Measurements from ENCODE around the gene SIK2. TPM values are rescaled to one million over a fixed set of nuclear protein-coding genes. Genes with fewer than 3 reads are reported as not detected.
"Not testable (repeated sequence)": the region's sequence is repeated elsewhere in the genome, so short reads cannot be mapped to it uniquely, and the experiment has no call there.

The SIK2 gene
- total RNA-seq, 1 experiment from 2014 or later: 9.0 TPM

GRCh38 chr11:111654601-111655000 is 52.4 kb downstream of the SIK2 start:
- Histone ChIP-seq H3K79me2 (ENCODE audit: low read length) (no peaks in the 10 kb centered on the region), H3K4me1 (ENCODE audit: insufficient read depth, low read length) (peaks cover 14% of the 10 kb centered on the region), H2AFZ (ENCODE audit: low read length) (no peak overlapping the region), H3K9ac (ENCODE audit: low read length) (no peak overlapping the region), H3K27me3 (ENCODE audit: low read length) (no peaks in the 10 kb centered on the region), H3K4me3 (ENCODE audit: low read length) (no peak overlapping the region), H3K9me2 (replicated peaks; ENCODE audit: low read length) (no peaks in the 10 kb centered on the region), H3K36me3 (ENCODE audit: low read depth, low read length) (no peaks in the 10 kb centered on the region), H3K27ac (ENCODE audit: low read length) (no peak overlapping the region), H3K9me3 (ENCODE audit: low read length) (no peaks in the 10 kb centered on the region), H3F3A (ENCODE audit: low read length, unreplicated experiment) (no peaks in the 10 kb centered on the region), H3K4me2 (ENCODE audit: low read length) (no peak overlapping the region), H4K20me1 (ENCODE audit: low read length) (no peaks in the 10 kb centered on the region)
- CTCF ChIA-PET: no interaction called here
- ATAC-seq (no peak), DNase-seq (no peak)
- BruUV-seq (replicated peaks): no TSS peak
- intact Hi-C loops (cut with micrococcal nuclease): no loop called here
- no peak for TF ChIP-seq EZH2phosphoT487 (IDR thresholded peaks at IDR 0.05; ENCODE audit: borderline replicate concordance, low read length)
- TF ChIP-seq CTCF (conservative IDR thresholded peaks at IDR 0.05; ENCODE audit: low read depth, low read length): no peak
- POLR2A ChIA-PET (ENCODE audit: unreplicated experiment): no interaction called here

- ChIA-PET CTCF (no interaction called here), POLR2A (ENCODE audit: unreplicated experiment) (no interaction called here)
- H3F3A ChIP-seq (ENCODE audit: low read length, unreplicated experiment): no peaks in the 10 kb centered on the region
- no peak overlapping the region for H3K4me2 ChIP-seq (ENCODE audit: low read length)
- ATAC-seq (no peak), DNase-seq (no peak)
- intact Hi-C loops (cut with micrococcal nuclease): no loop called here
- no peak for TF ChIP-seq CTCF (conservative IDR thresholded peaks at IDR 0.05; ENCODE audit: low read depth, low read length)
- no peak for TF ChIP-seq EZH2 (IDR thresholded peaks at IDR 0.05; ENCODE audit: low read length, unreplicated experiment)
- TF ChIP-seq EZH2phosphoT487 (IDR thresholded peaks at IDR 0.05; ENCODE audit: borderline replicate concordance, low read length): no peak
- H3K4me1 ChIP-seq (ENCODE audit: insufficient read depth, low read length): peaks cover 9% of the 10 kb centered on the region
- no peak overlapping the region for H3K9ac ChIP-seq (ENCODE audit: low read length)
- no peaks in the 10 kb centered on the region for H3K79me2 ChIP-seq (ENCODE audit: low read length)
- no TSS peak for BruUV-seq (replicated peaks)
- no peaks in the 10 kb centered on the region for H3K9me3 ChIP-seq (ENCODE audit: low read length)
- no peaks in the 10 kb centered on the region for H4K20me1 ChIP-seq (ENCODE audit: low read length)
- no peak overlapping the region for H2AFZ ChIP-seq (ENCODE audit: low read length)
- no peaks in the 10 kb centered on the region for H3K9me2 ChIP-seq (replicated peaks; ENCODE audit: low read length)
- no peak overlapping the region for H3K27ac ChIP-seq (ENCODE audit: low read length)
- H3K27me3 ChIP-seq (ENCODE audit: low read length): no peaks in the 10 kb centered on the region
- H3K36me3 ChIP-seq (ENCODE audit: low read depth, low read length): no peaks in the 10 kb centered on the region; the same call in 1 of the 2 replicates
- no peak overlapping the region for H3K4me3 ChIP-seq (ENCODE audit: low read length)
Measured at GRCh38 chr11:111655924-111656323, 53.7 kb downstream of the SIK2 start.

- H3K9me2 ChIP-seq (replicated peaks; ENCODE audit: low read length); H3K4me3 ChIP-seq (ENCODE audit: low read length); H3F3A ChIP-seq (ENCODE audit: low read length, unreplicated experiment); H2AFZ ChIP-seq (ENCODE audit: low read length); H4K20me1 ChIP-seq (ENCODE audit: low read length); CTCF ChIA-PET; H3K9ac ChIP-seq (ENCODE audit: low read length); H3K27me3 ChIP-seq (ENCODE audit: low read length); H3K9me3 ChIP-seq (ENCODE audit: low read length); H3K4me1 ChIP-seq (ENCODE audit: insufficient read depth, low read length); intact Hi-C loops (cut with micrococcal nuclease); ATAC-seq; H3K27ac ChIP-seq (ENCODE audit: low read length); POLR2A ChIA-PET (ENCODE audit: unreplicated experiment); H3K79me2 ChIP-seq (ENCODE audit: low read length); H3K36me3 ChIP-seq (ENCODE audit: low read depth, low read length); DNase-seq; BruUV-seq (replicated peaks); H3K4me2 ChIP-seq (ENCODE audit: low read length): not testable (repeated sequence)
Measured at GRCh38 chr11:111657905-111658304, 55.7 kb downstream of the SIK2 start.

- H3K79me2 ChIP-seq (ENCODE audit: low read length); CTCF ChIA-PET; H3K4me1 ChIP-seq (ENCODE audit: insufficient read depth, low read length); H3F3A ChIP-seq (ENCODE audit: low read length, unreplicated experiment); H3K4me2 ChIP-seq (ENCODE audit: low read length); BruUV-seq (replicated peaks); H2AFZ ChIP-seq (ENCODE audit: low read length); H3K4me3 ChIP-seq (ENCODE audit: low read length); POLR2A ChIA-PET (ENCODE audit: unreplicated experiment); H3K9ac ChIP-seq (ENCODE audit: low read length); H4K20me1 ChIP-seq (ENCODE audit: low read length); H3K36me3 ChIP-seq (ENCODE audit: low read depth, low read length); H3K9me3 ChIP-seq (ENCODE audit: low read length); H3K27me3 ChIP-seq (ENCODE audit: low read length); intact Hi-C loops (cut with micrococcal nuclease); ATAC-seq; H3K27ac ChIP-seq (ENCODE audit: low read length); H3K9me2 ChIP-seq (replicated peaks; ENCODE audit: low read length); DNase-seq: not testable (repeated sequence)
Measured at GRCh38 chr11:111658493-111658892, 56.2 kb downstream of the SIK2 start.

Data from PC-3 (cell line).